HG02852 (cell line): Measurements from ENCODE around the gene GOT1.

Experiments
- ATAC-seq: cut with Tn5 transposase; IDR thresholded peaks from one replicate; pipeline ENCODE4 v1.9.1; 2021; ENCODE audit warnings: mild to moderate bottlenecking, moderate library complexity; ENCODE audit not compliant: unreplicated experiment

GOT1 gene

GRCh38 chr10:99430451-99431189, at the start of gene GOT1:
GOT1 (minus strand) TSS chr10:99430624; CDS start chr10:99430565, 59 bp downstream.
- peak; percentile 93 for ATAC-seq

DNA sequence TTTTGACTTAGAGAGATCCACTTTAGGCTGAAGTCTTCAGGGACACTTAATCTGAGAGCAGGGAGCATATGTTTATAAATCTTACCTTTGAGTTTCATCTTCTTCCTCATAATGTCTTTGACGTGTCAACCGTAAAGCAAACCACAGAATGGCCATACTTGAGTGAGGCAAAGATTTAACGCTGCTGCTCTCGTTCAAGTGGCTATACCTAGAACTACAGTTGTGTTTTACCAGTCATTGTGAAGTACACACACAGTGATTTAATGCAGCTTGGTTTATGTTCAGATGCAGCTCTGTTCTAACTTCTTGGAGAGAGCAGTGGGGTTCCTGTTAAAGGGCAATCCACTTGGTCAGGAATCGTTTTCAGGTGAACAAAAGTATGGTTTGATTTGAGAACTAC, 39.9 kb upstream of the GOT1 start:
- no peak for ATAC-seq

DNA sequence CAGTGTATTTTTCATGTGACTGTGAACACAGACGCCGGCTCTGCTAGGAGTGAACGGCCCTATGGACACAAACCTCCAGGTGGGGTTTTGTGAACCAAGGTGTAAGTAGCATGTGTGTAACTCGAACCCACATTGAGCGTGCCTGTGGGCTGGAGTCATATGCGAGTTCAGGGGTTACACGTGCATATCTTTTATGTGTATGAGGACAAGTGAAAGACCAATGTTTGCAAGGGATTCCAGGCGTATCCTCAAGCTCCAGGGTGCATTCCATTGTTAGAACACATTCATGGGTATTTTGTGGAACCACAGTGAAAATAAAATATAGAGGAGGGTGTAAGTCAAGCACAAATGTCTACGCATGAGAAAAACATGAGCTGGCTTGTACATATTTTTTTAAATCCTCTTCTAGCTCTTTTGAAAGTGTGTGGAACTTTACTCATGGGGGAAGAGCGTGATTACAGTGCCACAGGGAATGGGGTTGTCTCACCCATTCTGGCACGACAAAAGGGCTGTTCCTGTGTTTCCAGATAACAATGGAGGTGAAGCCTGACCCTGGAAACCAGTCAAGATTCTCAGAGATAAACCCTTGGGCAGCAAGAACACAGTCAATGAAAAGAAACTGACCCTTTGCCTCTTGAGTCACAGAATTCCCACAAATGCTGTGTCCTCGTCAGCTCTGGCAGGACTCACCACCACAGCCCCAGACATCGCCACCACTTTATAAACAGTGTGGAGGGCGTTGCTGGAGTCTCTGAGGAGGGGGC, 37.0 kb upstream of the GOT1 start:
- ATAC-seq, result no peak

DNA sequence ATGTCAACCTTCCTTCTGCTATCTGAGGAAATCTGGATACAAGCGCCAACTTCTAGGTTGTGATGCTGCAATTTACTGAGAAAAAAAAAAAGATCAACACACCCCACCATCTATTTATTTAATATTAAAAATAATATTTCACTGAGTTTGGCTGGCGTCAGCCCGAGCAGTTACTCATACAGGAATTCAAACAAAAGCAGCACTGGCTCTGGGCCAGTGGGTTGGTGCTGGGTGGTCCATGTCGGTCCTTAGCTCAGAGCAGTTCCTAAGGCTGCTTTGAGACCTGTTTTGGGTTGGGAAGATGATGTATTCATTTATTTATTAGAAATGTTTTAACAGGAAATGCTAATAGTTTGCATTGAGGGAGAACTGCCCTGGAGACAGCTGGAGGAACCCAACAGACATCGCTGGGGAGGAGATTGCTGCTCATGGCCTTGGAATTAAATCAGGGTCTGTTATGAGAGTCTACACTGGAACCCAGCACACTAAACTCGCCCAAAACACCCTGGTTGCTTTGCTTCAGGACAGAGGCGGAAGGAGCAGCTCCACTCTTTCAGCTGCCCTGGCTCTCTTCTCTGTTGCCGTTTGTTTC, 36.3 kb upstream of the GOT1 start:
- no peak for ATAC-seq

- no peak for ATAC-seq
Observed at GRCh38 chr10:99461230-99461629, 30.8 kb upstream of the GOT1 start.

DNA sequence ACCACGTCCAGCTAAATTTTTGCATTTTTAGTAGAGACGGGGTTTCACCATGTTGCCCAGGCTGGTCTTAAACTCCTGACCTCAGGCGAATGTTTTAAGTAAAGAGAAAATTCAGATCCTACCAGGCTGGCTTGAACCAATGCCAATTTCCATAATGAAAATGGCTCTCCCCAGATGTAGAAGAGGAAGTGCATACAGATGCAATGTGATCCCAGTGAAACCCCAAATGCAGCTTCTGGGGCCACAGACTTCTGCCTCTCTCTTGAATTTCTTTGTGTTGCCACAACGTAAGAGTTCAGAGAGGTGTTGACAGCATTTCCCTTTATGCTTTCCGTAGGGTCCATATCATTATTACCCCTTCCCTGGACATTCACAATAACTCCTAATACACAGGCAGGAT, 29.6 kb upstream of the GOT1 start:
- ATAC-seq, result no peak

DNA sequence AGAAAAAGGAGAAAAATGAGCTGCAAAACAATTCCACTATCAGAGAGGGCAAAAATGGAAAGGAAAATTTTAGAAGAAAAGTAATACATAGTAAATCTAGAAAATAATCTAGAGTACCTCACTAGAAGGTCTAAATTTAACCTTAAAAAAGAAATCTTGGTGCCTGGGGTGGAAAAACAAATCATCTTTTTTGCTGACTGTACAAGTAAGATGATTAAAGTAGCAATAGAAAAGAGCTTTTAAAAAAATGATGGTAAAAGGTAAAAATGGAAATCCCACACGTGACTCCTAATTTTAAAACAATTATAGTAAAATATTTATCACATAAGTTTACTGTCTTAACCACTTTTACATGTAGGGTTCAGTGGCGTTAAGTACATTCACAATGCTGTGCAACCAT, 28.8 kb upstream of the GOT1 start:
- no peak for ATAC-seq

DNA sequence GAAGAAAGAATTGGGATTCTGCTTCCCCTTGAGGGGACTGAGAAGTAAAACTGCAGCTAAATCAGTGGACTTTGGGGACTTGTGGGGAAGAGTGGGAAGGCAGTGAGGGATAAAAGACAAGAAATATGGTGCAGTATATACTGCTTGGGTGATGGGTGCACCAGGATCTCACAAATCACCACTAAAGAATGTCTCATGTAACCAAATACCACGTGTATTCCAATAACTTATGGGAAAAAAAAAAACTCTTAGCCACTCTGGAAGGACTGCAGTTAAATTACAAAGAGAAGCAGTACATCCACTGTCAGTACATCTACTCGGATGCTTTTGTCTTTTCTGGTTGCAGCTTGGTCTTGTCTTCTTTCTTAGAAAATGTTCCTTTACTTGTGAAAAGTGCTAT, 27.4 kb upstream of the GOT1 start:
- no peak for ATAC-seq

DNA sequence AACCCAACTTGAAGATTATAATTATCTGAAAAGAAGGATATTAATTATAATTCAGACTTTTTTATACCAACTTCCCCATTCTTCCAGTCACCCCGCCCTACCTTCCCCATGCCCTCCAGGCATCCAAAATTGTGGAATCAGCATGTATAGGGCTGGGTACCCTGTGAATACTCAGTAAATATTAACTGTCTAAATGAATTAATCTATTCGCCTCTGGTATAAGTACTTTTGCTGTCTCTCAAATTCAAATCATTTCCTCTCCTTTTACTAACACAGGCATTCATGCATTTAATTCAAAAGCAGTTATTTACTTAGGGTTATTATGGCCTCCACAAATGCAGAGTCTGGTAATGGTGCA, 26.5 kb upstream of the GOT1 start:
- ATAC-seq, result no peak

DNA sequence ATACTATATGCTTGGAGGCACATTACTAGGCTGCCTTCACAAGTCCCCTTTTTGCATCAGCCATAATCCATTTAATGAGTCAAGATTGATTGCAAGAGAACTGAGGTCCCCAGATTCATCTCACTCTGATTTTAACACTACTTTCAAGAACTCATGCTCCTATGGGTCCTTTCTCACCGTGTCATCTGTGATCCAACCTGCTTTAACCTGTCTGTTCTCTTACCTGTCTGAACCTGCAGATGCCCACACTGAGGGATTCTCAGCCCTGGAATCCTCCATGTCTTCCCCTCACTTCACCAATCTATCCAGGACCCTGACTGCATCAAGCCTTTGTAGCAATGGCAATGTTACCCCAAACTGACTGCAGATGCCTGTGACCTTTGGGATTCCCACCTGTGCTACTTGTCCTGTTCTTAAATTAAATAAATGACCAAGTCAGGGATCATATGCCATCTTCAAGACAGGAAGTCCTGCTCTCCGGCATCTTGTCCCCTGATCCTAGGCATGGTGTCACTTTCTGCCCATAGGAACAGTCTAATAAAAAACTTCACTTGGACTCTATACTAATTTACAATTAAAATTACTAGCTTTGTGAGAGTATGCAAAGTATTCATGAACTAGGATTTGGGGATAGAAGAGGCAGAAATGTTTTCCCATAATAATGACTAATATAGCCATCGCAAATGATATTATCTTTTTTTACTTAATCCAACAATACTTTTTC, 25.9 kb upstream of the GOT1 start:
- ATAC-seq, result no peak

GRCh38 chr10:99451981-99452380, 21.6 kb upstream of the GOT1 start:
- ATAC-seq, result no peak

GRCh38 chr10:99451499-99451788, 21.0 kb upstream of the GOT1 start:
- ATAC-seq, result no peak

DNA sequence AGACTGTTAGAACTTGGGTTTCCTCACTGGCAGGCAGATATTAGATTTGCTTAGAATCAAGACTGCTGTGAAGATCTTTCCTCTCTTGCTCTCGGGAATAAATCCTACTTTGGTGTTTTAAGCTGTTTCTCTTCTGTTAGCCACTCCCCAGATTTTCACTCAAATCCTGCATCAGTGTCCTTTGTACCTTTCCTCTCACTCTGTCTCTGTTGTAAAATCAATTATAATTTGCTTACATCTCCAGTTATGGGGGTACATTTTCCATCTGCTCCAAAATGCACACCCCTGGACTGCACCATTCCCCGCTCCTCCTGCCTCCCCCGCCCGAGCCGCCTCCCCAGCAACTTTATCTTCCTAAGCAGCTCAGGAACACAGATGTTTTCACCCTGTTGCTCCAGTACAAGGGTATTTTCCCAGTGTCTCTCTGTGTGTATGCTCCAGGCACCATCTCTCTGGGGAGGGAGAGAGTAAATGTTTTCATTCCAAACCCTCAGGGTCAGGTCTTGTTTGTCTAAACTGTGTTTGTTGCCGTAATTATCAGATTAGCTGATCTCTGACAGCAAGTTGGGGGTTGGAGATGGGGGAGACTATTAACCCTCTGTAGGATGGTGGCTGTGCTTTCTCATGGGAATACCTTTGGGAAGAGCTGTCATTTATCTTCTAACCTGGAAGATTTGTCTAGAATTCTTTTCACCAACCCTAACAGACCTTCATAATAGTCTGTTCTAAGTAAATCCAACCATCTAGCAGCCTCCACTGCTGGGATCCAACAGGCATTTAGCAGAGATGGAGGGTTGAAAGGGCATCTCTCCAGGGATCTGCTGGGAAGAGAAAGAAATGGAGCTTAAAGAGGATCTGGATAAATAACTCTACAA, 20.4 kb upstream of the GOT1 start:
- ATAC-seq, result no peak

GRCh38 chr10:99450156-99450555, 19.7 kb upstream of the GOT1 start:
- ATAC-seq, result no peak

DNA sequence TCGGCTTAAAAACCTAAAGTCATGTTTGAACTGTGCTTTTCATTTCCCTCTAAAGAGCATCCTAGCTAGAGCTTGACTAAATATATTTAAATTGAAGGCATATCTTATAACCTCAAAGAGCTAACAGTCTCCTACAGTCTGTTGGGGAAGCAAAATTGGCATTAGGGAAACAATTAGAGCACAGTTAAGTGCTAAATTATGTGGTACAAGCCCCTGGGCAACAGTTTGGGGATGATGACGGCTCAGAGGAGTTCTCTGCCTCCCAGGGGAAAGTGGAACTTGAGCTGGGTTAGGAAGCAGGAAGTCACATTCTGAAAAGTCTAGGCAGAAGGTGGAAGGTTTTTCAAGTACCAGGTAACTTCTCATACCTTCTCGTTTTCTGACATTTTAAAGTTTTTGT, 18.6 kb upstream of the GOT1 start:
- ATAC-seq, result no peak

DNA sequence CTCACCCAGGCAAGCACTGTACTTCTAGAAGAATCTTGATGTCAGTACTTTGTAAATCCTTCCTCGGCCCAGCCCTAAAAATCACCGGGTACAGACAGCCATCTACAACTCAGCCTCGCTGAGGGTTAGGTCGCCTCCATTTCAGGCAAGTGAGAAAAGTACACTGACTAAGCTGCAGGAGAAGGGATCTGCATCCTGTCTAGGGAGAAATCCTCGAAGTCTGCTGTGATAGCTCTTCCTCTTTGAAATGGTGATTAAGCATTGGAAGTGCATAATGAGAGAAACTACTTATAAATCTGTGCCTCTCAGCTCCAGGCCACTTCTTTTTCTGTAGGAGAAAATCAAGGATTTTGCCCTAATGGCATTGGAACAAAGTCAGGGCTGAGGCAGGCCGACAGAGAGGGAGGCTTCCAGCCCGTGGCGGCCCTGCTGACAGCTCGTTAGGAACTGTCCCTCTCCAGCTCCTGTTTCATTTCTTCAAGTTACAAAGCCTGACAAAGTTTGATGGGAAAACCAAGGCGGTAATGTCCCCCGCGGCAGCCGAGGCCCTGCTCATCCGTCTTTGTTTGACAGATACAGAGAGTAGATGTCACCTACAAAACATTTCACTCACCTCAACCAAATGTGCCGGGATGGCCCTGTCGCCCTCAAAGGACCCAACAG, 14.1 kb upstream of the GOT1 start:
- no peak for ATAC-seq

GRCh38 chr10:99443500-99443899, 13.1 kb upstream of the GOT1 start:
- ATAC-seq, result no peak

DNA sequence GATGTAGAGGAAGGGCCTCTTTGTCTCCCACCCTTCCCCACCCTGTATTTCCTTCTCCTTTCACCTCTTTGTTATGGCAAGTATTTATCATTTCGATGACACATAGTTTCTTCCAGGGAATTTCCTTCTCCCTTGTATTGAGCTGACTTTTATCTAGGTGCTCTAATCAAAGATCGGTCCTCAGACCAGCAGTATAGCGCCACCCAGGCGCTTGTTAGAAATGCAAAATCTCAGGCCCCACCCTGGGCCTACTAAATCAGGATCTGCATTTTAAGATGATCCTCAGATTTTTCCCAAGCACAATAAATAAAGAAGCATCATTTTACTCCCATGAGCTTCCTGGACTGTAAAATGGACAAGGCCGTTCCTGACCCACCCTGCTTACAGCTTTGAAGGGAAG, 12.0 kb upstream of the GOT1 start:
- ATAC-seq, result no peak

DNA sequence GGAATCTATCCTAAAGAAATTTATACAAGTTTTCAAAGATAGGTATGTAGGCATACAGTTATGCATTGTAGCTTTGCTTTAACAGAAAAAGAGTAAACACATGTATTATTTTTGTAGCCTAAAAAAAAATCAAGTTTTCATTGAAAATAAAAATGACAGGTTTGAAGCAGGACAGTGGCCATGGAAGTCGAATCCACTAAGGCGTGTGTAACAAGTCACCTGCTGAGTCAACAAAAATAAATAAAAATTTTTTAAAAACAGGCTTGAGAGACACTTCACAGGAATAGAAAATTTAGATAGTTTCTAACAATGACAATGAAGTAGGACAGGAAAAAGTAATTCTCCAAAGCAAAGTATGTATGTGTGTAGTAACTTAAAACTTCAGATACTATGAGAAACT, 8.5 kb upstream of the GOT1 start:
- ATAC-seq, result no peak

- ATAC-seq, result no peak
Observed at GRCh38 chr10:99435986-99436638, 5.7 kb upstream of the GOT1 start.
